ENCODE measurements around the gene FUOM.
A peak's percentile ranks its signal among the peaks of the same experiment; 100 is the strongest.

Gene FUOM

GRCh38 chr10:133349577-133350011 lies 8.2 kb downstream of the FUOM start:
- DNase-seq = no peak

GRCh38 chr10:133349160-133349568 lies 8.7 kb downstream of the FUOM start:
- DNase-seq = no peak

- DNase-seq = no peak
Observed at GRCh38 chr10:133347710-133348517, 9.9 kb downstream of the FUOM start.

- no peak for DNase-seq
Observed at GRCh38 chr10:133346413-133346812, 11.4 kb downstream of the FUOM start.

- no peak for DNase-seq
Observed at GRCh38 chr10:133344236-133344635, 13.6 kb downstream of the FUOM start.

- no peak for DNase-seq
Observed at GRCh38 chr10:133343558-133343957, 14.3 kb downstream of the FUOM start.

GRCh38 chr10:133342942-133343341 lies 14.9 kb downstream of the FUOM start:
- no peak for DNase-seq

- no peak for DNase-seq
Observed at GRCh38 chr10:133341983-133342382, 15.8 kb downstream of the FUOM start.

- DNase-seq = no peak
Observed at GRCh38 chr10:133339708-133340380, 18.0 kb downstream of the FUOM start.

- DNase-seq = no peak
Observed at GRCh38 chr10:133338080-133339071, 19.4 kb downstream of the FUOM start.

GRCh38 chr10:133337370-133337725 lies 20.5 kb downstream of the FUOM start:
- no peak for DNase-seq

- DNase-seq = peak; percentile 90 to 92
Observed at GRCh38 chr10:133336577-133337369, 21.0 kb downstream of the FUOM start, which contains the start of gene CALY. Gene CALY, minus strand, starts transcription at chr10:133336896. Its CDS starts 7,907 bp downstream, at chr10:133328989.

- DNase-seq = no peak
Observed at GRCh38 chr10:133336118-133336576, 21.7 kb downstream of the FUOM start.

GRCh38 chr10:133335246-133336117 lies 22.3 kb downstream of the FUOM start:
- peak; percentile 87 to 88 for DNase-seq

GRCh38 chr10:133334503-133335245 lies 23.1 kb downstream of the FUOM start:
- DNase-seq = peak in 1 of 2 donors; percentile 15

GRCh38 chr10:133332936-133333699 lies 24.7 kb downstream of the FUOM start:
- no peak for DNase-seq

GRCh38 chr10:133329491-133330202 lies 28.2 kb downstream of the FUOM start:
- peak; percentile 85 to 86 for DNase-seq

All from CD4-positive, alpha-beta T cell treated with Interleukin-1 beta for 1 hour (primary cell).